ENCODE data around the gene ASF1B.

DNA sequence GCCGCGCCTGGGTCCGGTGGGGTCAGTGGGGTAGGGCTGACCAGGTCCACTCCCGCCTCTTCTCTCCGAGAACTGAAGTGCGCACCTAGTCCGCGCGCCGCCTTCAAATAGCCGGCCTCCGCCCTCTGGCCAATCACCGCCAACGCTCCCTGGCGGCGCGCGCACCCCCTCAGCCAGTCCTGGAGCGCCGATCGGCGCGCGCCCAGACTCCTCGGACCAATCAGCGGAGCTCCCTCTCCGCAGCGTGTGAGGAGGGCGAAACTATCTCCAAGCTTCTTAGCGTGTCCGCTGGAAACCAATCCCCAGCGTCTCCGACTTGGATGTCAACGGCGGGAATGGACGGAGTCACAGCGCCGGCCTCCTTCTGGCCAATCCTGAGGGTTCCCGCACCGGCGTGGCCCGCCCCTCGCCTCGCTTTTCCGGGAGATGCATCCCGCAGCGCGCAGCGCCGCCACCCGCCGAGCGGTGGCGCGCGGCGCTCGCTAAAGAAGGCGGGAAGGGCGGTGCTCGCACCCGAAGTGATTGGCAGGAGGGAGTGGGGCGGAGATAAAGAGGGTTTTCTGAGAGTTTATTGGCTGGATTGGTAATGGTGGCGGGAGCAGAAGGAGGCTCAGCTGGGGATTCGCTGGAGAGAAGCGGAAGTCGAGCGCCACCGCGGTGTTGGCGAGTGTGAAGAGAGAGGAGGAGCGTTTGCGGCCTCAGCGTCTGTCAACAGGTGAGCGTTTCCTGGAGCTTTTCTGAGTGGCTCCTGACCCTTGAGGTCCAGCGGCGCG lies at the start of gene ASF1B:
- TF ChIP-seq GATA2 (IDR thresholded peaks at IDR 0.05; ENCODE audit: low read depth, low read length) (no peak), GATA3 (IDR thresholded peaks at IDR 0.05; ENCODE audit: low read depth, low read length) (no peak)
